Measurements from ENCODE around the gene NIT2. TPM values are rescaled to one million over a fixed set of nuclear protein-coding genes. Genes with fewer than 3 reads are reported as not detected.

The NIT2 gene
- total and polyA plus RNA-seq, 9 of the 15 experiments (the other 6 are each of a cell fraction or from before 2014, with no cell fraction given): 11.4 to 62.2 (median 22.1) TPM

GRCh38 chr3:100289339-100289738 is 45.2 kb upstream of the NIT2 start (continued):
- TF ChIP-seq, protein P1, sequence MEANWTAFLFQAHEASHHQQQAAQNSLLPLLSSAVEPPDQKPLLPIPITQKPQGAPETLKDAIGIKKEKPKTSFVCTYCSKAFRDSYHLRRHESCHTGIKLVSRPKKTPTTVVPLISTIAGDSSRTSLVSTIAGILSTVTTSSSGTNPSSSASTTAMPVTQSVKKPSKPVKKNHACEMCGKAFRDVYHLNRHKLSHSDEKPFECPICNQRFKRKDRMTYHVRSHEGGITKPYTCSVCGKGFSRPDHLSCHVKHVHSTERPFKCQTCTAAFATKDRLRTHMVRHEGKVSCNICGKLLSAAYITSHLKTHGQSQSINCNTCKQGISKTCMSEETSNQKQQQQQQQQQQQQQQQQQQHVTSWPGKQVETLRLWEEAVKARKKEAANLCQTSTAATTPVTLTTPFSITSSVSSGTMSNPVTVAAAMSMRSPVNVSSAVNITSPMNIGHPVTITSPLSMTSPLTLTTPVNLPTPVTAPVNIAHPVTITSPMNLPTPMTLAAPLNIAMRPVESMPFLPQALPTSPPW (CRISPR knock-in tag; IDR thresholded peaks at IDR 0.05): peak; percentile 31; the same call in 1 of the 2 replicates
- TF ChIP-seq CBFA2T2 (conservative IDR thresholded peaks at IDR 0.05) (peak; percentile 90), CREM (IDR thresholded peaks at IDR 0.05; ENCODE audit: low read depth) (0 out of 2 replicates have a peak, but pooled peaks have one; percentile 27), SMAD4 (CRISPR knock-in tag; conservative IDR thresholded peaks at IDR 0.05) (no peak; the same call in 1 of the 2 replicates), CTBP1 (IDR thresholded peaks at IDR 0.05; ENCODE audit: borderline replicate concordance) (peak; percentile 99), KDM4B (IDR thresholded peaks at IDR 0.05; ENCODE audit: borderline replicate concordance in 2 of 2, low read depth in 1 of 2) (no peak)

DNA sequence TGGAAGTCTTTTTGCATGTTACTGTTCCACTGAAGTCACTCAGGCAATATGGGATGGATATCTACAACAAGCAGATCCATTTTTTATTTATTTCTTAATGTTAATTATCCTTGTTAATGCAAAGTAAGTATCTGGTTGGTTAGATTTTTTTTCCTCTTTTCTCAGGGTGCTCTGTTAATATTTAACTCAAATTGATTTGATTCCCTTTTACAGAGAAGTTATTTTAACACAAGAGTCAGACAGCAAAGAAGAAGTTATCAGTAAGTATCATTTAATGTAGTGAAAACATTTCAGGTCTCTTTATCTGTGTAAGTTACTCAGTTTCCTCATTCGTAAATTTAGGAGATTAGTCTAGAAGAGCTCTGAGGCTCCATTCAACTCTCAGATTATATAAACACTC is 39.5 kb upstream of the NIT2 start:
- no peak overlapping the region for H3K4me2 ChIP-seq (ENCODE audit: insufficient read depth, low read length)
- H3K4me1 ChIP-seq (replicated peaks in 1 of 2; ENCODE audit: control insufficient read depth in 2 of 2, insufficient read depth in 2 of 2, low read length in 2 of 2): peaks cover 0 to 6% of the 10 kb centered on the region in 2 experiments; a peak in 2 of 5 replicates
- CTCF ChIA-PET (ENCODE audit: low intra/inter-chr PET ratio): no interaction called here
- no peak for FAIRE-seq
- H3K27me3 ChIP-seq (ENCODE audit: control insufficient read depth in 2 of 2, insufficient read depth in 2 of 2, low read length in 2 of 2): no peaks in the 10 kb centered on the region
- H4K20me1 ChIP-seq (replicated peaks; ENCODE audit: control insufficient read depth, insufficient read depth, low read length): no peaks in the 10 kb centered on the region
- H2AFZ ChIP-seq (ENCODE audit: low read depth, low read length): no peak overlapping the region
- H3K4me3 ChIP-seq: no peak overlapping the region
- H3K9me1 ChIP-seq (ENCODE audit: control insufficient read depth, insufficient read depth, low read length): no peaks in the 10 kb centered on the region
- peaks cover 7% of the 10 kb centered on the region for H3K79me2 ChIP-seq (ENCODE audit: control insufficient read depth, insufficient read depth, low read length)
- no peak for DNase-seq (ENCODE audit: extremely low read depth in 1 of 4, low spot score in 3 of 4)
- no TSS peak for BruUV-seq (replicated peaks)
- POLR2A ChIA-PET: interaction anchor here (0.7 kb wide), 1 partner anchor 894 kb away, joined by 3 read pairs; no protein-coding TSS in a partner anchor
- no peak overlapping the region for H3K27ac ChIP-seq (ENCODE audit: extremely low read depth, low read depth, low read length)
- WGBS (ENCODE audit: insufficient coverage, low coverage, missing lambda C conversion rate): 100% methylated on average over 1 of the region's 1 CpG
- intact Hi-C loops (cut with micrococcal nuclease) (no loop called here), in situ Hi-C loops (cut with MboI) (no loop called here)
- no peak overlapping the region for H3K9ac ChIP-seq (ENCODE audit: insufficient read depth in 1 of 2, low read depth in 2 of 2, low read length in 2 of 2)
- H3K36me3 ChIP-seq (ENCODE audit: control insufficient read depth, insufficient read depth, low read length): peaks cover 80% of the 10 kb centered on the region
- no peak for ATAC-seq
- no peaks in the 10 kb centered on the region for H3K9me3 ChIP-seq (replicated peaks; ENCODE audit: control insufficient read depth, insufficient read depth, low read depth, low read length)
- no peak for TF ChIP-seq ATF4 (CRISPR knock-in tag; IDR thresholded peaks at IDR 0.05)
- no peak for TF ChIP-seq AFF1 (IDR thresholded peaks at IDR 0.05; ENCODE audit: low read depth in 1 of 2, partially characterized antibody in 2 of 2)
- TF ChIP-seq MAFF (IDR thresholded peaks at IDR 0.05; ENCODE audit: low read length): no peak
- TF ChIP-seq C11orf30 (IDR thresholded peaks at IDR 0.05; ENCODE audit: low read depth): no peak
- TF ChIP-seq ZBED1 (IDR thresholded peaks at IDR 0.05): no peak
- no peak for TF ChIP-seq SRSF3 (IDR thresholded peaks at IDR 0.05; ENCODE audit: insufficient read depth, low read length)
- no peak for TF ChIP-seq SNIP1 (IDR thresholded peaks at IDR 0.05; ENCODE audit: low read depth)
- no peak for TF ChIP-seq HMGN3 (IDR thresholded peaks at IDR 0.05; ENCODE audit: borderline replicate concordance, extremely low read depth, insufficient read length, low read depth, low read length)
